ENCODE measurements around the gene REELD1.

DNA sequence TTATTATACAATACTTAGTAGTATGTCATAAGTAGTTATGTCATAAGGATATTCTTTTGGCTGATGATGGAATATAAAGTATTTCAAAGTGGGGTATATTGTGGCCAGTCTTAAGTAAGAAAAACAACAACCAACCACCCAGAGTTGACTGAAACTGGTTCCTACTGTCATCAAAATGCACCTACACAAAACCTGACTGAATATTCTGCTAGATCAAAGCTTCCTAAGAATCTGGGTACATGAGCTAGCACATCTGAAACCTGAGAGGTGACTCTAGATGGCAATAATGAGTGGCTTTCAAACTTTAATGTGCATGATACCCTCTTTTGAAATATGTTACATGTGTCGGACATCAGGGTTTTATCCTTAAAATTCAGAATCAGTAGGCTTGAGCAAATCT is 60.4 kb downstream of the REELD1 start:
- TF ChIP-seq EZH2 (IDR thresholded peaks at IDR 0.05) (no peak), POLR2AphosphoS5 (IDR thresholded peaks at IDR 0.05; ENCODE audit: borderline replicate concordance, low read depth, low read length) (no peak)
